Activated T-helper 1 cell treated with anti-CD3 and anti-CD28 coated beads, Interleukin-12 subunit alpha, Interleukin-12 subunit beta, Interleukin-2, Interleukin-4 antibody, amounts not matched to agents 30 ng/mL and 10 ng/mL and 1 ng/mL, durations not matched to agents 14 hours and 24 hours and 36 hours (primary cell): ENCODE results near the gene SDCCAG8. TPM values are rescaled to one million over a fixed set of nuclear protein-coding genes. Genes with fewer than 3 reads are reported as not detected.

Experiments used
- DNase-seq: peaks from one replicate; pipeline ENCODE4 v3.0.0; 2021; ENCODE audit warnings: low spot score
- H3K27ac Mint-ChIP-seq: one replicate; pipeline ENCODE4 v1.8.0; 2021; ENCODE audit warnings: mild to moderate bottlenecking, mixed read lengths
- H3K27me3 Mint-ChIP-seq: one replicate; pipeline ENCODE4 v1.8.0; 2022; ENCODE audit warnings: mild to moderate bottlenecking, moderate library complexity, mixed read lengths; ENCODE audit not compliant: insufficient read depth
- H3K36me3 Mint-ChIP-seq: one replicate; pipeline ENCODE4 v1.8.0; 2021; ENCODE audit warnings: low read depth, mixed read lengths
- H3K4me1 Mint-ChIP-seq: one replicate; pipeline ENCODE4 v1.8.0; 2021; ENCODE audit warnings: low read depth, mixed read lengths
- H3K4me3 Mint-ChIP-seq: one replicate; pipeline ENCODE4 v1.8.0; 2021; ENCODE audit warnings: mild to moderate bottlenecking, moderate library complexity, mixed read lengths
- H3K9me3 Mint-ChIP-seq: one replicate; pipeline ENCODE4 v1.8.0; 2021; ENCODE audit warnings: mixed read lengths
- intact Hi-C: fragments of 100-400 bp; cut with micrococcal nuclease; formaldehyde crosslinking; loops from one replicate; pipeline ENCODE4 v1.15.1; 2024
- total RNA-seq: library from RNA; stranded (reverse); gene quantifications from 2 replicates; pipeline ENCODE4 v1.2.3, GENCODE V29; 2022

Gene SDCCAG8
- total RNA-seq, 1 donor from 2014 or later = 17.6 TPM

DNA sequence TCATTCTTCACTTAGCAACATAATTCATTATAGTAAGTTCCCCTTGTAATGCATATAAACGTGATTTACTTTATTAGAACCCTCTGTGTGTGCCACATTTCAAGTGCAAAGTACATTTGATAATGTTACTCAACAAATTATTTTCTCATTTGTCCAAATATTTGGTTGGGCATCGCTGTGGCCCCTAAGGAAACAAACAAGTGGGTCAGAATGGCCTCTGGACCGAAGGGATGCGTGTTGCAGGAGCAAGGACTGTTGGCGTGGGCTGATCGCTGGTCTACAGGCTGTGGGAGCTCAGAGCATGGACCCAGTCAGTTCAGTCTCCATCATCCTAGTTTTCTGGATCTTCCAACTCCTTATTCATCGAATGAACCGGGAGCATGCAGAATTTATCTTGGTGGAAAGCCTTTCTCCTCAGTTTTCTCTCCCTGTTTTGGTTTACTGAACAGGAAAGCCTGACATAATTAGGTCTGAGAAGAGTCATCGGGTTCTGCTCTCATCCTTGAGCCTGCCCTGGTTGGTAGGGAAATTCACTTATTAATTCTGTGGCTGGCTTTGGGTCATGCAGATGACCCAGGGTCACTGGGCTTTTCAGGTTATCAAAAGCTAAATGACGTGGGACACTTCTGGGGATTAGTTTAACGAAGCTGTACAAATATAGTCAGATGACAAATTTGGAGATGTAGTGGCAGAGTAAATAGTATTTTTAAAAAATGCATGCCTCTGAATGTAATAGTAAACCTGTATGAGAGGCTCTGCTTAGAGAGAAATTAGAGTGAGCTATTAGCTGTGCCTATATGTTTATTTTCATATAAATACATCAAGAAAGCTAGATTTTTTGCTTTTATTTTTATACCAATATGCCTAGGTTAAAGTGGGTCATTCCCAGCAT is 200.2 kb downstream of the SDCCAG8 start:
- H3K9me3 Mint-ChIP-seq = no peaks in the 10 kb centered on the region
- intact Hi-C loops = no loop called here

DNA sequence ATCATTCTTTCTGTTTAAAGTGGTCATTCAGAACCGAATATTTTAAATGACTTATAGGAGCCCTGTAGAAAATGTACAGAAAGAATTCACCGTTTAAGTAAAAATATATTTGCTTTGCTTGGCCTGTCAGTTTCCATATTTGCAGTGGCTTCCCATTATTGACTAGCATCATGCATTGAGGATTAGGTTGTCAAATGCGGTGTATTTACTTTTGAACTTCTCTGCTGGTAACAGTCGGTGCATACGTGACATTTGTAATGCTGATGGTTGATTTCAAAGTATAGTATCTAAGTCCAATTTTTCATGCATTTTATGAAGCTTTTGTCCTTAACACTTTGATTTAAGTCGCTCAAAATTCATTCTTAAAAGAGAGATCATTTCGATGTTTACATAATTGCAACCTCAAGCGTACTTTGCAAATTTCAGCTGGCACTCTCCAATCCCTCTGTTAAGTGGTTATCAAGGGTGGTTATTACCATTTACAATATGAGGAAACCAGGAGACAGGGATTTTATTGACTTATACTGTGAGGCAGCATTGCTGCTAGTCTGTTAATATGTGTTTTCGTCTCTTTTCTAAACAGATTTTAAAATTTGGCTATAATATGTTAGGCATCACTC is 201.6 kb downstream of the SDCCAG8 start:
- DNase-seq = no peak
- no peak overlapping the region for H3K4me3 Mint-ChIP-seq
- H3K27ac Mint-ChIP-seq = no peak overlapping the region
- intact Hi-C loops = no loop called here
- no peaks in the 10 kb centered on the region for H3K9me3 Mint-ChIP-seq
- H3K27me3 Mint-ChIP-seq = no peaks in the 10 kb centered on the region
- H3K4me1 Mint-ChIP-seq = peaks cover 5% of the 10 kb centered on the region
- no peaks in the 10 kb centered on the region for H3K36me3 Mint-ChIP-seq

More for the DNA sequence above, 200.2 kb downstream of the SDCCAG8 start:
- H3K4me1 Mint-ChIP-seq = peaks cover 5% of the 10 kb centered on the region
- no peak overlapping the region for H3K4me3 Mint-ChIP-seq
- H3K27me3 Mint-ChIP-seq = no peaks in the 10 kb centered on the region
- H3K27ac Mint-ChIP-seq = no peak overlapping the region
- H3K36me3 Mint-ChIP-seq = no peaks in the 10 kb centered on the region
- no peak for DNase-seq

DNA sequence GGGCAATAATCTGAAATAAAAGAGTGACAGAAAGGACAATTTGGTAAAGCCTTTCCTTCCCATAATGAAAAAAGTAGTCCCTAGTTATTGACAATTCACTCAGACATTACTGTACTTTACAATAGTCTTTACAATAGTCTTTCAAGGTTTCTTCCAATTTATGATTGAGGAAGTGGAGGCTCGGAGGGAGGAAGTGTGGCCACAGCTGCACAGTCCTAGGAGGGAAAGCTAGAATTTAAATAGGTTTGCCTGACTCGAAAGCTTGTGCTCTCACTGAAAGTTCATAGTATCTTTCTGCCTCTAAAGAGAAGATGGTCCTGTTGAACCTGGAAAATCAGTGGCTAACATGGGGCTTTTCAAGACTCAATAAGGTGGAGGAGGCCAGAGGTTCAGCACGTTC is 203.2 kb downstream of the SDCCAG8 start:
- intact Hi-C loops = no loop called here
- no peaks in the 10 kb centered on the region for H3K9me3 Mint-ChIP-seq
- no peak for DNase-seq
- H3K27me3 Mint-ChIP-seq = no peaks in the 10 kb centered on the region
- H3K4me3 Mint-ChIP-seq = no peak overlapping the region
- H3K4me1 Mint-ChIP-seq = peaks cover 5% of the 10 kb centered on the region
- H3K36me3 Mint-ChIP-seq = peaks cover 2% of the 10 kb centered on the region
- no peak overlapping the region for H3K27ac Mint-ChIP-seq

DNA sequence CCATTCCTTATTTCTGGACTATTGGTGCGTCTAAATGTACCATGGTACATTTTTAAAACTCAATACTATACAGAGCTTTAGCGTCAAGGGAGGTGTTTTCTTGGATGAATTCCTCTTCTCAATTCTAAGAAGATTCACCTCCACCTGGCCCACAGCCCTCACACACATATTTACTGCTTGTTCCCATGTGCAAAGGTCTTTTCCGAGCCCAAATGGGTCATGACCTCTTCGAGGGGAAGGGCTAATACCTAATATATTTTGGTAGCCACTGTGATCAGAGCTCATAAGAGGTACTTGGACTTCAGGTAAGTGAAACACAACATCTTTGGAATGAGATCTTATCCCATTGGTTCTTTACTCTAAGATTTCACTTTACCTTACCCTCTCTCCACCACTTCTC is 205.9 kb downstream of the SDCCAG8 start:
- Mint-ChIP-seq H3K27ac (no peak overlapping the region), H3K4me1 (peaks cover 5% of the 10 kb centered on the region), H3K9me3 (no peaks in the 10 kb centered on the region), H3K36me3 (peaks cover 2% of the 10 kb centered on the region), H3K27me3 (no peaks in the 10 kb centered on the region), H3K4me3 (no peak overlapping the region)
- DNase-seq = no peak
- intact Hi-C loops = no loop called here

DNA sequence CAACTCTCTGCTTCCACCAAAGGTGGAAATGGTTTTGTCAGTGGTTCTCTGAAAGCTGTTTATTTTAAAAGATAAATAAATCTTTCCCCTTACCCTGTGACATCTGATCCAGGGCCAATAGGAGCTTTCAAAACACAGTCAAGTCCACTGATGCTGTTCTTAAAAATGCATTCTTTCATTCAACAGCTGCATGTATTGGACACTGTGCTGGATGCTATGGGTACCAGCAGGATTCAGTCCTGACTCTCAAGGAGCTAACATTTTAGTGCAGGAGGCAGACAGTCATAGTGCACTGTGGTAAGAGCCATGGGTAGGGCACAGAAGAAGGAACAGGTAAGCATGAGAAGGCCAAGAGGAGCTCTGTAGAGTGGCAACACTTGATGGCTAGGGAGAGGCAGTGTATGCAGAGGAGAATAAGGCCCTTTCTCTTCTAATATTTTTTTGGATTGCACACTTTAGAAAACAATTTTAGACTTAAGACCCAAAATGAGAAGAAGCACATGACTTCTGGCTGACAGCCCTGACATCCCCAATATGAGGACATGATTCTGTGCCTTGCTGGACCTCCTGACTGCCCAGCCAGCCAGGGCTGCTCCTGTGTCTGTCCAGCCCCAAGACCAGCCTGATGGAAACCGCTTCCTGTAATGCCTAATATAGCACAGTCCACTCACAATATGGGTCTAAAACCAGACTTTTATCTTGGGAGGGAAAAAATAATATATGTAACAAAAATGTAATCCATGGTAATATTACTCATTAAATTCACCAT is 207.3 kb downstream of the SDCCAG8 start:
- Mint-ChIP-seq H3K4me1 (peaks cover 5% of the 10 kb centered on the region), H3K27me3 (no peaks in the 10 kb centered on the region), H3K4me3 (no peak overlapping the region), H3K36me3 (peaks cover 2% of the 10 kb centered on the region), H3K27ac (no peak overlapping the region), H3K9me3 (no peaks in the 10 kb centered on the region)
- DNase-seq = no peak
- intact Hi-C loops = no loop called here

DNA sequence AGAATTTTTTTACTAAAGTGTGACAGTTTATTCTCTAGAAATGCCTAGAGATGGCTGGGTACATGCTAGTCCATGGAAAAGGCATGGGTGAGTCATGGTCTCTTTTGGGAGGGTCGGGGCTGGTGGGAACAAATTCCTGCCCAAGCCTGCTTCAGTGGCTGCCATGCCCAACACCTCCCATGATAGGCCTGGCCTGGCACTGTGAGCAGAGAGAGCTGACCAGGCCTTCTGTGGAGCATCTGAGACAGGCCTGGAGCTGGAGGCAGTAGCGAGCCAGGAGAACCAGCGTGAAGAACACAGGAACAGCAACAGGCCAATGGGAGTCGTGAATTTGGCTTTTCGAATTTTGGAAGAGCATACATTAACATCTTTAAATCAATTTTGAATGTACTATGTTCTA is 209.2 kb downstream of the SDCCAG8 start:
- Mint-ChIP-seq H3K9me3 (no peaks in the 10 kb centered on the region), H3K27me3 (no peaks in the 10 kb centered on the region), H3K27ac (no peak overlapping the region), H3K4me1 (no peaks in the 10 kb centered on the region), H3K36me3 (peaks cover 2% of the 10 kb centered on the region), H3K4me3 (no peak overlapping the region)
- no peak for DNase-seq
- intact Hi-C loops = no loop called here

DNA sequence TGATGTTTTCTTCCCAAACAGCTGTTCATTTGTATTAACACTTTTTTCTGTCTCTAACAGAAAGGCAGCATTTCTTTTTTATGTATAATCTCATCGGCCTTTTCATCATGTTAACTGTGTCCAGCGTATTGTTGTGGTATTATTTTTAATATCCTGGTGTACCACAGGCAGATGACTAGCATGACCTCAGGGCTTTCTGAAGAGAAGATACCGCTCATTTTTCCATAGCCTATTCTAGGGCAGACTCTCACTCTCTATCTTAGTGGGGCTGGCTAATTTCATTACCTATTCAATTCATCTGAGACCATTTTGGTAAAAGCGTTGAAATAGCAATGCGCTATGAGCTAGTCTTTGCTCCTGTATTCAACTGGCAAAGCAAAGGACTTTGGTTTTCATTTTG is 209.9 kb downstream of the SDCCAG8 start:
- H3K4me1 Mint-ChIP-seq = no peaks in the 10 kb centered on the region
- intact Hi-C loops = no loop called here
- peaks cover 2% of the 10 kb centered on the region for H3K36me3 Mint-ChIP-seq
- H3K27me3 Mint-ChIP-seq = no peaks in the 10 kb centered on the region
- no peak overlapping the region for H3K27ac Mint-ChIP-seq
- no peak for DNase-seq
- H3K9me3 Mint-ChIP-seq = no peaks in the 10 kb centered on the region
- no peak overlapping the region for H3K4me3 Mint-ChIP-seq

DNA sequence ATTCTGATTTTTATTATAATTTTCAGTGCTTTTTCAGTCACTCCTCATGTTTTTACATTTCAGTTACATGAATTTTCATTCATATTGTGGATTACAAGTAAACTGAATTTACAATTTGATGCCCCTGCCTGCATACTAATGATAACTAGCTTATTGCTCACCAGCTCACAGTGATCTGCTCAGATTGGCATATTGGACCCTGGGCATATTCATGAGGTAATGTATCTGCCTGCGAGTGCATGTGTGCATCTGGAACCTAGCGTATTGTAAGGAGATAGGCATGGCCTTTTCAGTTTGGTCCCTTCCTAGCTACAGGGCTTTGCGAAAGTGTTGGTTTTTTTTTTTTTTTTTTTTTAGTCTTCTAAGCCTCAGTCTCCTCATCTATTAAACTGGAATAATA is 213.7 kb downstream of the SDCCAG8 start:
- Mint-ChIP-seq H3K36me3 (no peaks in the 10 kb centered on the region), H3K27ac (no peak overlapping the region), H3K27me3 (no peaks in the 10 kb centered on the region), H3K4me3 (no peak overlapping the region), H3K4me1 (peaks cover 10% of the 10 kb centered on the region), H3K9me3 (no peaks in the 10 kb centered on the region)
- no peak for DNase-seq
- intact Hi-C loops = no loop called here

DNA sequence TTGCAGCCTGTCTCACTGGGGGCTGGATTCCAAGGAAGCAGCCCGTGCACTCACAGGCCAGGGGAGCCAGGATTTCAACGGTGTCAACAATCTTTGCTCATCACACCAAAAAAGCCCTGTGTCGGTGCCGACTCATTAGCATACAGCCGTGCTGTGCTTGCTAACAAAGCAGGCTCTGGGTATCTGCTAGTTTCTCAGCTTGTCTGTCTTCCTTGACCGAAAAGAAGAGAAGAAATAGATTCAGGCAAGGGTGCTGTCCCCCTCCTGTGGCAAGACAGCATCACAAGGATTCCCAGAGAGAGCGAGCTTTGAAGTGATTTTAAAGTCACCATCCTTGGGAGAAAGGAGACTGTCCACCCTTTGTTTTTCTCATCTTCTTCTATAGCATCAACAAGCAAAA is 214.7 kb downstream of the SDCCAG8 start:
- DNase-seq = no peak
- Mint-ChIP-seq H3K4me3 (no peak overlapping the region), H3K4me1 (peaks cover 10% of the 10 kb centered on the region), H3K36me3 (no peaks in the 10 kb centered on the region), H3K9me3 (no peaks in the 10 kb centered on the region), H3K27ac (no peak overlapping the region), H3K27me3 (no peaks in the 10 kb centered on the region)
- intact Hi-C loops = no loop called here

DNA sequence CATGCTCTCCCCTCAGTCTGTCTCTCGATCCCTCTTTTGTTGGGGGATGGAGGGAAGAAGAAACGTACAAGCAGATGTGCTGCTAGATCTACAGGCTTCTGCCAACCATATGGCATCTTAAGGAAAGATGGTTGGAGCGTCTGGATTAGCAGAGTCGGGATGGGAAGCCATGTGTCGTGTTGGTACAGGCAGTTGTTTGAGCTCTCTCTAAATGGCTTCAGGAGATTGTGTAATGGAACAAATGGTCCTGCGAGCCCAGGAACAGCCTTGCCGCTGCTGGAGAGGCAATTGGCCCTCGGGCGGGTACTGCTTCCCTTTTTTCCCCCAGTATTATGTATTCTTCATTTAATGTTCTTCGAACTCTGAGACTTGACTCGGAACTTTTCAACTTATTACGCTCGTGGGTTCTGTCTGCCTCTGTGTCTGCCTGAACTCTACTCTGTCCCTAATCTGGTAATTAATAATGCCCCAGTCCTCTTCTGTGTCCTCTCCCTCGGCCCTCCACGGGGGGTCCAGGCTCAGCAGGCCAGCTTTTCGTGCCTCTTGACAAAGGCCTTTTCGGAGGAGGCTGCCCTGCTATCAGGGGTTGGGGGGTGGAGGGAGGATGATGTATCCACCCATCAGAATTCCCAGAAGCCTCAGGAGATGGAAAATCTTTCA is 215.3 kb downstream of the SDCCAG8 start:
- Mint-ChIP-seq H3K4me3 (no peak overlapping the region), H3K9me3 (no peaks in the 10 kb centered on the region), H3K27ac (no peak overlapping the region), H3K27me3 (no peaks in the 10 kb centered on the region), H3K36me3 (no peaks in the 10 kb centered on the region), H3K4me1 (peaks cover 10% of the 10 kb centered on the region)
- no peak for DNase-seq
- intact Hi-C loops = no loop called here

DNA sequence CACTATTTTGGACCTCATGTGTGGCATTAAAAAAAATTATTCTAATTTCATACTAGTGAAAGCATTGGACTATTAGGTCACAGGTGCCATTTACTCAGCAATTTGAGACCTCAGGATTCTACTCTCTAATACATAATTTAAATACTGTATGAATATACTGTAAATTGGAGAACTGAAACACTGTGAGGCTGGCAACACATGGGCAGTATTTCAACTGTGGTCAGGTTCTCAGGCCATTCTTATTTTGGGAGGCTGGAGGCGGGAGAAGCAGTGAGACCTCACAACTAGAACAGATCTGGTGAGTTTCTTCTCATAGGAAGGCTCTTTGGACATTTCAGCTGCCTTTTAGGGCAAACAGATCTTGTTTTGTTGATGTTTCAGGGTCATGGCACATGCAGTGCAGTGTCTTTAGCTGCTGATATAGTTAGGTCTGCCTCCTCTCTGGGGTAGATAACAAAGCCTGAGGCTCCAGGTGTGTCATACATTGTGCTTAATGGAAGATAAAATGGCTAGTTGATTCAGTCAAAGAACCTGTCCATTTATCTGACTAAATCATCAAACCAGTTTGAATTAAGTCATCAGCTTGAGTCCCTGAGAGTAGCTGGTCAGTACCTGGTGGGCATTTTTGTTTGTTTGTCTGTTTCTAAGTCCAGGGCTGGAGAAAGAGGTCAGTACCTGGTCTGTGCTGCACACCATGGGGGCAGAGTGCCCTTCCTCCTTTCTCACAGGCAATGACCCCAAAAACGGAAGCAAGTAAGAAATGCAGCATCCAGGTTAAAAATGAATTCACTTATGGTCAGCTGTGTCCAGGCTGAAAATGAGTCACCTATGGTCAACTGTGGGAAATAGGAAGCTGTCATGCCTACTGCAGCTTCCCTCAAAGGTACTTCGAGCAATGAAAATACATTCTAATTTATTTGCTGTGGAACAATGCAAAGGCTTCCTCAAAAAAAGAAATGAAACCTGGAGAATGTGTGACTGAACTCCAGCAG is 216.2 kb downstream of the SDCCAG8 start:
- H3K4me1 Mint-ChIP-seq = peaks cover 10% of the 10 kb centered on the region
- DNase-seq = no peak

More for the DNA sequence above, 216.2 kb downstream of the SDCCAG8 start:
- H3K9me3 Mint-ChIP-seq = no peaks in the 10 kb centered on the region
- no peaks in the 10 kb centered on the region for H3K27me3 Mint-ChIP-seq
- H3K4me3 Mint-ChIP-seq = no peak overlapping the region
- H3K36me3 Mint-ChIP-seq = no peaks in the 10 kb centered on the region
- intact Hi-C loops = no loop called here
- H3K27ac Mint-ChIP-seq = no peak overlapping the region
